Measurements from ENCODE around the gene NOX3. TPM values are rescaled to one million over a fixed set of nuclear protein-coding genes. Genes with fewer than 3 reads are reported as not detected.

NOX3 gene
- total RNA-seq, 1 donor from 2014 or later, result not detected

- no peak for DNase-seq
Observed at GRCh38 chr6:155432293-155432692, 23.3 kb downstream of the NOX3 start.

GRCh38 chr6:155429321-155429893 lies 26.2 kb downstream of the NOX3 start:
- no peak for DNase-seq

DNA sequence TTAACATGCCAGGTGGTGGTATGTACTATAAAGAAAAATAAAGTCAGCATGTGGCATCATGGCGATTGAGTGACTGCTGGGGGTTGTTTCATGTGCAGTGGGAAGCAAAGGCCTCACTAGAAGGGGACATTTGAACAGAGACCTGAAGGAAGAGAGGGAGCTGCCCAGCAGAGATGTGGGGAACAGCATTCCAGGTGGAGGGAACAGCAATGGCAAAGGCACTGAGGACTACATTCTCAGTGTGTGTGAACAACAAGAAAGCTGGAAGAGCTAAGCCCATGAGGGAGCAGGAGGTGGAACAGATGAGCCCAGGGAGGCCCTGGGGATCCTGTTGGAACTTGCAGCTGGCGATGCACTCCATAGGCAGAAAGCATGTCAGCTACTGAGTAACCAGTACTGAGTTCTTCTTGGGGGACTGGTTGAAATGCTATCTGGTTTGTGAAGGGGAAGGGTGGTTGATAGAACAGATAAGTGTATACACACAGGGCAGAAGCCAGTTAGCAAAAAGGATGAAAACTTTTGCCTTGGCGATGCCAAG lies 29.2 kb downstream of the NOX3 start:
- no peak for DNase-seq

DNA sequence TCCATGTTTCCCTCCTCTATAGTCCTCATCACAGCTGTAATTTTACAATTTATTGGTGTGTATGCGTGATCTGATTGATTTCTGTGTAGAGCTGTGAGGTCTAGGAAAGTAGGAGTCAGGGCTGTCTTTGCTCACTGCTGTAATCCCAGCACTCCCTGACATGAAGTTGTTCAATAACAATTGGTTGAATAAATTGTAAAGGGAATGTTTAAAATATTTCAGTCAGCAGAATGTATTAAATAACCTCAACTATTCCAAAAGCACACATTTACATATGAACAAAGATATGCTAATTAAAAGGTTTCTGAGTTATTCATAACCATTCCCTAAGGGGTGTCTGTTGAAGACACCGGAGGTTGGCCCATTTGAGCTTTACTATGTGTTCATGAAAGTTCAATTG lies 31.5 kb downstream of the NOX3 start:
- no peak for DNase-seq

DNA sequence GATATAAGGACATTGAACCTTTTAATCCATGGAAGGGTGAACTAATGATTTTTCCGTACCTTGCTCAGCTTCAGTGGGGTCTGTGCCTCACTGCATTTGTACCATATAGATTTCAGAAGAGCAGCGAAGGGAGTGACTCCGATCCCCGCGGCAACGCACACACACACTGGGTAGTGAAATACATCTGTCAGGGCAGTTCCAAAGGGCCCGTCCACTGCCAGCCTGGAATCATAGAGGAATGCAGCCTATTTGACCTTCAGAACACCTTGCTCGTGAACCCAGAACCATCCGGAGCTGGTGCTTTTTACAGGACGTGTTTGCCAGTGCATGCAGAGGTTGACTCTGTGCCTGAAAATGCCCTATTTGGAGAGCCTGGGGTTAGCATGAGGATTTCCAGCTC lies 33.0 kb downstream of the NOX3 start:
- DNase-seq, result no peak

DNA sequence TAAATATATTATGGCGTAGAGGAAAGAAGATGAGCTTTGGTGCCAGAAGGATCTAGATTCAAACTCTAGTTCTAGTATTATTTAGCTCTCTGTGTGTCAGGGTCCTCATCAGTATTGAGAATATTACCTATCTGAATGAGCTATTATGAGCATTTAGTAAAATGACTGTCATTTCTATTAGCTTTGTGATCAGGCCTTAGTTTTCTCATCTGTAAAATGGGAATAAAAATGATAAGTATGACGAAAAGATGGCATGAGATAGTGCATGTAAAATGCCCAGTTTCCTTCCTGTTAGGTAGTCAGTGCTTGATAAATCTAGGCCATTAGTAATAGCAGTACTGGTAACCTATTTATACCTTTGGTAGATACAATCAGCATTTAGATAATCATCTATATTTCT lies 35.1 kb downstream of the NOX3 start:
- DNase-seq, result no peak

DNA sequence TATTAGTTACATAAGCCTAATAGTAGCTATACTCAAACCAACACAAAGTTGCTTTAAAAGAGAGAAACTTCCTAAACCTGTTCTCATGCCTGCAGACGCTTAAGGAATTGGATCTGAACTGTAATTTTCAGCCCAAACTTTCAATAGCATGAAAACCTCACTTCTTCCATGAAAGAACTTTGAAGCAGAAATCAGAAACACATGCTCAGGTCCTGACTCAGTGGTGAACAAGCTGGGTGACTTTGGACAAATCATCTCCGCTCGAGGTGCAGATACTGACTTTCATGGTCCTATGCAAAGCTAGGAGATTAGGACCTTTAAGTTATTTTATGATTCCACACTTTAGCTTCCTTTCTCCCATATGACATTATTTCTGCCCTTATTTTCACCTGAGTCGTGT lies 36.5 kb downstream of the NOX3 start:
- no peak for DNase-seq

GRCh38 chr6:155418017-155418761 lies 37.5 kb downstream of the NOX3 start:
- DNase-seq, result no peak

DNA sequence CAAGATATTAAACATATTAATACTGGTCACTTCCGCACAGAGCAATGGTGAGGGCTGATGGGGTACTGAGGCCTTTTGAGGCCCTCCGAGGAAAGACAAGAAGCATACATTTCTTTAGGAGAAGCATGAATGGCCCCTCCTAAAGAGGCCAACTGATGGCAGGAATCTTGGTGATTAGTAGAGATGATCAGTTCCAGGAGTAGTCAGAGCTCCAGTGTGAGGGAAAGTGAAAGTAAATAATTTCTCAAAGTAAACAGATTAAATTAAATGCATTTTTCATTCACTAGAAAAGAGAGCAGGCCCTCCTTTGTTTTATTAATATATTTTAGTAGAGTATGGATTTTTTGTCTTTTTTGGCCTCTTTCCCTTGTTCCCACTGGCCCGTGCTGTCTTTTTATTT lies 38.2 kb downstream of the NOX3 start:
- no peak for DNase-seq

GRCh38 chr6:155415953-155416352 lies 39.7 kb downstream of the NOX3 start:
- no peak for DNase-seq

- DNase-seq, result no peak
Observed at GRCh38 chr6:155414049-155414448, 41.6 kb downstream of the NOX3 start.

DNA sequence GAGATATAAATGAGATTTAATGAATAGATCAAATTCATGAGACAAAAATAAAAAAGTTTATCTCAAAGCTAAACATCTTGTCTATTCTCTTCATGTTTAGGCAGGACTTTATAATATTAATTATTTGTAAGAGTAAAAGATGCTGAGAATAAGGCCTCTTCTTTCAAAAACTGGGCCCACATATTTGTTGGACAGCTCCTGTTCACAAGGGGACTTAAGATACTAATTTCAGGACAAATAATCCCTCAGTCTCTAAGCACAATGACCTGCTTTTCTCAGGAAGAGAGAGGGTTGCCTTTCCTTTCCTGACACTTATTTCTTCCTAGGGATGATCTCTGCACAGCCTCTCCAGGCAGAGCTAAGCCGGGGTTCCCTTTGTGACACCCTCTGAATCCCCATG lies 43.3 kb downstream of the NOX3 start:
- DNase-seq, result no peak

DNA sequence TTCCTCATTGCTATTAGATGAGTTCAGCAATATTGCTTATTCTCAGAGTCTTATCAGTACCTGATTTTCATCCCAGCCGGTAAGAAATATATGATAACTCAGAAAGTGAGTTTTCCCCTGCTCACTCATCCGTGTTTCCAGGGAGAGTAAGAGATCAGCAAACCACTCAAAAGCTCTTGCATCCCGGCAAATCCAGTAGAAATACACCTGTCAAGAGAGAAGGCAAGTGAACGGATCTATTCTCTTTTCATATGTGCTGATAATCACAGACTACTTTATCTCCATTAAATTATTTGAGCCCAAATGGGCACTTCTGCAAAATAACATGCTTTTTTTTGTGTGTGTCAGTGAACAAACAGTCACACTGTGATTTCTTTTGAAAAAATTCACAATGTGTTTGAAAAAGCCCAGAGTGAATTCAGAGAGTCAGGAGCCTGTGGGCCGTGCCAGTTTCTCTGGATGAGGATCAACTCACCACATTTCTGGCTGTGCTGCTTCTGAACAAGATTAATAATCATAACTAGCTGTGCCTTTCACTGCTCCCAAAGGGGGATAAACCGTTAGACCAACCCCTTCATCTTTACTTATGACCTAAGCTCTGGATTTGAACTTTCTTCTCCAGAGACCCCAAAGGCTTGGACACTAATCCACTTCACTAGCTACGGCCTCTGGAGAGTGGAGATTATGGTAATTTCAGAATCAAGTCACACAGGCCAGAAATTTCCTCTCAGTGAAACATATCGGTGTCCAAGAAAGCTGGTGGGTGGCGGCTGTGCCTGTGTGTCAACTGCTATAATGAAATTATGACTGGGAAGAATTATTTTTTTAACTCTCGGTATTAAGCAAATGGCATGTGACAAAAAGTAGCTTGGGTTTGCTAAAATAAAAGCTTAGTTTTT lies 44.2 kb downstream of the NOX3 start:
- DNase-seq, result no peak

DNA sequence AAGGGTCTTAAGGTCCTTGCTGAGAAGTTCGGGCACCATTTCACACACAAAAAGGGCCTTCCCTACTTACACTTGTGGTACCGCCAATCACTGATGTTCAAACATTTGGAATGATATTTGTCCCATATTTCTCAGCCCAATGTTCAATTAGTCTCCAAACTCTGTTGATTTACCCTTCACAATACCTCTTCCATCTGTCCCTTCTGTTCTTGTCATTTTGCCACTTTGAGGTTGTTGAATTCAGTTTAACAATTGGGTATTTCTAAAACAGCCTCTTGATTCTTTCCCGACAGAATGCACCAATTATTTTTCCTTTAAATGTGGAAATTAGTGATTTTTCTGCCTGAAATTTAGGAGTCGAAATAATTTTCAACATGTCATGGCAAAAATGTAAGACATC lies 46.2 kb downstream of the NOX3 start:
- DNase-seq, result no peak

GRCh38 chr6:155408981-155409380 lies 46.7 kb downstream of the NOX3 start:
- no peak for DNase-seq

- DNase-seq, result no peak
Observed at GRCh38 chr6:155408231-155408630, 47.4 kb downstream of the NOX3 start.

DNA sequence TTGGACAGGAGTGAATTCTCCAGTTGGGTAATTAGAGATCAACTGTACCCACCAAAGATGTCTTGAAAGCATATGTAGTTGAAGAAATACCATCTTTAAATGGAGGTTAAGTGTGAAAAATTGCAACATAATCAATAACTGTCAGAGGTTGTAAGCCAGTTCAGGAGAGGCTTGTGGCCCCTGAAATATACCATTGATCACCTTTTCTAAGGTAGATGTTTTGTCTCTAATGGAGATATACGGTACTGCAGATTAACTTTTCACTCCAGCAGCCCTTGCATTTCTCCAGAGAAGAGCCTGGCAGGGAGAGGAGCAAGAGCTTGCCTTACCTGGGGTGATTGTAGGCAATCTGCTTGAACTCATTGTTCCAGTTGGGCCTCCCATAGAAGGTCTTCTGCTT lies 48.8 kb downstream of the NOX3 start:
- no peak for DNase-seq

DNA sequence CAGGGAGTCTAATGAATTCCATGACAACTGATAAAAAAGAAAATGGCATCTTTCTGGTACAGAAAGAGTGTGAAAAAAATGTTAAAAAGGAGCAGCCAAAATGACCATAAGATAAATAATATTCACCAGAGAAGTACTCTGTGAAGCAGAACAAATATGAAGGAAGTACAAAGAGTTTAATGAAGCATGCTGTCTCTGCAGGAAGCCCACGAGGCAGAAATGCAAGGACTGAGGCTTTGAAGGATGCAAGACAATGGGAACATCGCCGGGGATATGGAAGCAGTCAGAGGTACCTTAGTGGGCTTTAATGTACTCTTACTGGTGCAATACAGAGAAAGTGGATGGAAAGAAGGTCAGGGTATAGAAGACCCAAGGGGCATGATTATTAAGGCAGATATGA lies 50.7 kb downstream of the NOX3 start:
- no peak for DNase-seq

DNA sequence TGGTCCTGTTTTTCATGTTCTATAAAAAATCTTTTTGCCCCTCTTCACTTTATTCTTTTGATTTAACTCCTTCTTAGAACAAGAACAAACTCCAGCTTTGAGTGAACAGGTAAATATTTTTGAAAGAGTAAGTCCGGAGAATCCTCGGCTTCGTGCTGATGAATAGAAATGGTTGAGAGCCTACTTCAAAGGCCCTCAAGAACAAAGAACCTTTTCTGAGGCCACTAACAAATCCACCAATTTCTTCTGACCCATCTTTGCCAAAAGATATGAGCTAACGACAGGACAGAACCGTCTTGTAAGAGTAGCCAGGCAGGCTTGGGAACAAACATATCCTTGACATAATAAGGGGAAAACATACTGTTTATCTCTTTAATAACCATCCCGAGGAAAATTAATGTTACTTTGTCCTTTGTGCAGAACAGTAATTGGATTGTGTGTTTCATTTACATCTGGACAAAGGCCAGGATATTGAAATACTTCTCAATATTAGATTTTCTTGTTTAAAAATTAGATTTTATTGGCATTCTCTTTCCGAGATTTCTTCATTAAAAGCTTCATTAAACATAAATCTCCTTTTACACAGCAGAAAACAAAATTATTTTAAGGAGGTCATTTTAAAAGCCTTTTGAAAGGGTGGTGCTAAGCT lies 52.9 kb downstream of the NOX3 start:
- DNase-seq, result no peak

DNA sequence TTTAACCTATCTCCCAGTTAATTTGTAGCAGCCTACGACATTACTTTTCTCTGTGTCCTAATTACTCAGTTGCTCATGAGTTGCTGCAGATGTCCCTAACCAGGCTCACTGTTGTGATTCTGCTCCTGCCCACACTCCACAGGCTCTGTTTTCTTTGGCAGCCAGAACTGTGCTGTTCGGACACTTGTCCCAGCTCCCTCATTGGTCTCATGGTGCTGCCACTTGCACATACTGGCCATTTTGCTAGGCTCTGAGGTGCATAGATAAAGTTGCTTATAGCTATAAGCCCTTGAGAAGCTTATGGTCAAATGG lies 55.0 kb downstream of the NOX3 start:
- peak; percentile 35 for DNase-seq

DNA sequence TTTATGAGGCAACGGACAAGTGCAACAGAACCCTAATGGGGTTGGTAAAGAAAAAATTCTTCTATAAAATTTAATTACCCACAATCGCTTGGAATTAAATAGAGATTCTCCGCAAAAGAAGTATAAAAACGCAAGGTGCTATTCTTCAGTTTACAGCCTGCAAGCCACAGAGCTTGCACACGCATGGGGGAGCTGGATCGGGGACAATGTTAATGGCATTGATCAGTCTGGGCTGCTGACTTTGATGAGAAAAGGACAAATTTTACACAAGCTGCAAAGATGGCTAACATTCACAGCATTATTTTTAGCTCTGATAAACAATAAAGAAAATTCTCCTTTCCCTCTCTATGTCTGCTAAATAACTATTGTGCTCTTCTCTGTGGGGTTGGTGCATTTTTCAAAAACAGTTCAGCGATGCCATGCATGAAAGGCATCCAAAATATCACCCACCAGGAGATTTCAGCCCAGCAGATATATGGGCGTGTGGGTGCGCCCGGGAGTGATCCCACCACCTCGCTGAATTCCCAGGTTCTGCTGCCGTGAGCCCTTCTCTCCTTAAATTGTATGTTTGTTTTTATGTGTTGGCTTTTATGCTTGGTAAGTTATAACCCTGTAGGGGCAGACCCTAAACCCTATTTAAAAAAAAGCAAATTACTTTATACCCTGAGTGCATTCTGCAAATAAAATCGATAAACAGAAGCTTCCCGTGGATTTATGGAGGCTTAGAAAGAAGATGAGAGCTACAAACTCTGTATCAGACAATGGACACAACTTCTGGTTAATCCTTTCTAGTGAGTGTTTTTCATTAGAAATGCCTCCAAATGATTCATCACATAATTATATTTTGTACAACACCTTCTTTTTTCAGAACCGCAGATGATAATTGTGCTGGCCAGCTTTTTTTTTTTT lies 55.6 kb downstream of the NOX3 start:
- DNase-seq, result no peak
